ENCODE measurements around the gene IFNLR1. TPM values are rescaled to one million over a fixed set of nuclear protein-coding genes. Genes with fewer than 3 reads are reported as not detected.

Gene IFNLR1
- total RNA-seq = 10 to 100 TPM; 10.4 to 16.4 (median 14.4) TPM

GRCh38 chr1:24186993-24187790 lies at the start of gene IFNLR1:
Gene IFNLR1, minus strand, starts transcription at chr1:24187289. Its CDS starts 41 bp downstream, at chr1:24187248.
- no peak for TF ChIP-seq POLR2A (IDR thresholded peaks at IDR 0.05)
- TF ChIP-seq, protein P1, sequence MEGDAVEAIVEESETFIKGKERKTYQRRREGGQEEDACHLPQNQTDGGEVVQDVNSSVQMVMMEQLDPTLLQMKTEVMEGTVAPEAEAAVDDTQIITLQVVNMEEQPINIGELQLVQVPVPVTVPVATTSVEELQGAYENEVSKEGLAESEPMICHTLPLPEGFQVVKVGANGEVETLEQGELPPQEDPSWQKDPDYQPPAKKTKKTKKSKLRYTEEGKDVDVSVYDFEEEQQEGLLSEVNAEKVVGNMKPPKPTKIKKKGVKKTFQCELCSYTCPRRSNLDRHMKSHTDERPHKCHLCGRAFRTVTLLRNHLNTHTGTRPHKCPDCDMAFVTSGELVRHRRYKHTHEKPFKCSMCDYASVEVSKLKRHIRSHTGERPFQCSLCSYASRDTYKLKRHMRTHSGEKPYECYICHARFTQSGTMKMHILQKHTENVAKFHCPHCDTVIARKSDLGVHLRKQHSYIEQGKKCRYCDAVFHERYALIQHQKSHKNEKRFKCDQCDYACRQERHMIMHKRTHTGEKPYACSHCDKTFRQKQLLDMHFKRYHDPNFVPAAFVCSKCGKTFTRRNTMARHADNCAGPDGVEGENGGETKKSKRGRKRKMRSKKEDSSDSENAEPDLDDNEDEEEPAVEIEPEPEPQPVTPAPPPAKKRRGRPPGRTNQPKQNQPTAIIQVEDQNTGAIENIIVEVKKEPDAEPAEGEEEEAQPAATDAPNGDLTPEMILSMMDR (IDR thresholded peaks at IDR 0.05) = no peak
- H3K4me3 ChIP-seq (ENCODE audit: low read depth, poor library complexity, severe bottlenecking) = peak within 1 kb of the TSS; percentile 29
- peak in 1 of 2 donors; percentile 88 for DNase-seq (ENCODE audit: low spot score in 2 of 2)
- intact Hi-C loops (cut with DNase I; ENCODE audit: low total_unique reads) = loop anchor here (5.0 kb wide), 1 partner anchor 115 kb away; no protein-coding TSS in a partner anchor
- WGBS, 2 donors = 1 to 2% methylated on average over 40 to 72 of the region's 74 CpGs

- H3K4me3 ChIP-seq (ENCODE audit: low read depth, poor library complexity, severe bottlenecking) = no peak overlapping the region
- intact Hi-C loops (cut with DNase I; ENCODE audit: low total_unique reads) = no loop called here
- TF ChIP-seq, protein P1 (IDR thresholded peaks at IDR 0.05) = no peak
- TF ChIP-seq POLR2A (IDR thresholded peaks at IDR 0.05) = no peak
- WGBS, 2 donors = 43 to 54% methylated on average over 17 of the region's 17 CpGs
- DNase-seq (ENCODE audit: low spot score in 2 of 2) = no peak
Measured at GRCh38 chr1:24235921-24236788, 49.1 kb upstream of the IFNLR1 start.

DNA sequence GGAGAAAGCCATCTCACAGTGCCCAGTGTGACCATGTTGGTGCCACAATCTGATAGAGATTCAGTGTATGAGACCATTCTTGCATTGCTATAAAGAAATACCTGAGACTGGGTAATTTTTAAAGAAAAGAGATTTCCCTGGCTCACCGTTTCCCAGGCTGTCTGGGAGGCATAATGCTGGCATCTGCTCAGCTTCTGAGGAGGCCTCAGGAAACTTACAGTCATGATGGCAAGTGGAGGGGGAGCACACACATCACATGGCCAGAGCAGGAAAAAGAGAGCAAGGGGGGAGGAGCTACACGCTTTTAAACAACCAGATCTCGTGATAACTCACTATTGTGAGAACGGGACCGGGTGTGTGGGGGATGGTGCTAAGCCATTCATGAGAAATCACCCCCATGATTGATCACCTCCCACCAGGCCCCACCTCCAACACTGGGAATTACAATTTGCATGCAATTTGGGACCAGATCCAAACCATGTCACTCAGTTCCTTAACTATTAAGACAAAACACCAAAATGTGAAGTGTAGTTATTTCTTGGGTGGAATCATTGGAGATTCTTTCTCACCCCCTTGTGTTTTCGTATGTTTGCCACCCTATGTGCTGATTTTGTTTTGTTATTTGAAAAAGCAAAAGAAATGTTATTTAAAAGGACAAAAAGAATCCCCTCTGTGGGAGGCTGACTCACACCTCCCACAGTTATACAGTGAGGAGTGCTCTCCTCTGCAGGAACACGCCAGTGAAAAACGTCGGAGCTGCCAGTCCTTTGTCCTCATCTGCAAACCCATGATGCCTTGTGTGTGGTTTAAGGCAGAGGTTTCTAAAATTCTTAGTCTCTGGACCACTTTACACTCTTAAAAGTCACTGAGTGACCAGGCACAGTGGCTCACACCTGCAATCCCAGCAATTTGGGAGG lies 46.9 kb upstream of the IFNLR1 start:
- intact Hi-C loops (cut with DNase I; ENCODE audit: low total_unique reads) = no loop called here
- TF ChIP-seq, protein P1 (IDR thresholded peaks at IDR 0.05) = no peak
- TF ChIP-seq POLR2A (IDR thresholded peaks at IDR 0.05) = no peak
- DNase-seq (ENCODE audit: low spot score in 2 of 2) = no peak
- H3K4me3 ChIP-seq (ENCODE audit: low read depth, poor library complexity, severe bottlenecking) = no peak overlapping the region
- WGBS, 2 donors = 69 to 79% methylated on average over 9 of the region's 9 CpGs

DNA sequence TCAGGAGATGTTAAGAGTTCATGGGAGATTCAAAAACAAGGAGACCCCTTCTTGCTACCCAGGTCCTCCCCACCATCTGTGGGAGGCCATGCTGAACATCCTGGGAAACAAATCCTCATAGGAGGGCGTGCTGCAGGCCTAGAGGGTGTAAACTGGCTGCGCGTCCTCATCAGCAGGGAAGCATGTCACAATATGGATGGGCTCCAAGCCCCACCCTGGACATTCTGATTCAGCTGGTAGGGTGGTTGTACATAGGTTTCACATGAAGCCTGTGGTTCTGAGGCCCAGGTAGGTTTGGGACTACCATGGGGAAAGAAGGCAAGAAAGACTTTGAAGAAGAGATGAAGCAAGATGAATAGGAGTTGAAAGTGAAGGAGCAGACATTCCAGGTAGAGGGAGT lies 44.6 kb upstream of the IFNLR1 start:
- TF ChIP-seq, protein P1 (IDR thresholded peaks at IDR 0.05) = no peak
- TF ChIP-seq POLR2A (IDR thresholded peaks at IDR 0.05) = no peak
- intact Hi-C loops (cut with DNase I; ENCODE audit: low total_unique reads) = no loop called here
- WGBS, 2 donors = 55 to 90% methylated on average over 3 of the region's 3 CpGs
- DNase-seq (ENCODE audit: low spot score in 2 of 2) = no peak
- H3K4me3 ChIP-seq (ENCODE audit: low read depth, poor library complexity, severe bottlenecking) = no peak overlapping the region

- DNase-seq (ENCODE audit: low spot score in 2 of 2) = no peak
- 79 to 83% methylated on average over 4 of the region's 4 CpGs for WGBS, 2 donors
- no peak for TF ChIP-seq POLR2A (IDR thresholded peaks at IDR 0.05)
- TF ChIP-seq, protein P1 (IDR thresholded peaks at IDR 0.05) = no peak
- H3K4me3 ChIP-seq (ENCODE audit: low read depth, poor library complexity, severe bottlenecking) = no peak overlapping the region
- intact Hi-C loops (cut with DNase I; ENCODE audit: low total_unique reads) = no loop called here
Measured at GRCh38 chr1:24228311-24228710, 41.2 kb upstream of the IFNLR1 start.
